ENCODE results near the gene OR10G8. TPM values are rescaled to one million over a fixed set of nuclear protein-coding genes. Genes with fewer than 3 reads are reported as not detected.

The OR10G8 gene
- total and polyA plus RNA-seq, 12 donors = not detected

GRCh38 chr11:124069429-124070401, 43.1 kb downstream of the OR10G8 start:
- H3K36me3 ChIP-seq = no peaks in the 10 kb centered on the region
- 31 to 35% methylated on average over 28 of the region's 28 CpGs for WGBS, 2 donors
- peak in 4 of 8 donors; percentile 33 to 63 (median 52) for ATAC-seq
- peak in 7 of 9 donors; percentile 25 to 53 (median 29) for TF ChIP-seq CTCF (IDR thresholded peaks at IDR 0.05)
- peak in 1 of 2 donors; percentile 24 for DNase-seq
- peaks cover 0 to 23% (median 0%) of the 10 kb centered on the region in 9 donors for H3K4me1 ChIP-seq
- H3K9me3 ChIP-seq = no peaks in the 10 kb centered on the region
- peaks cover 0 to 80% (median 42%) of the 10 kb centered on the region in 7 donors for H3K27me3 ChIP-seq
- H3K4me3 ChIP-seq = peak overlapping the region in 2 of 10 donors; percentile 9 to 30
- no peak overlapping the region for H3K27ac ChIP-seq
- intact Hi-C loops (cut with DNase I) = loop anchor here in 9 of 10 donors (2.0 to 10.0 kb wide), 6 partner anchors 115 to 525 kb away; partner anchors contain the start of gene OR10D3 (in 1 of the 9)

- TF ChIP-seq CTCF (IDR thresholded peaks at IDR 0.05) = peak; percentile 55 to 90 (median 77)
- ATAC-seq = peak in 3 of 8 donors; percentile 47 to 57 (median 50)
- WGBS, 2 donors = 3 to 9% methylated on average over 8 of the region's 8 CpGs
- Histone ChIP-seq H3K4me3 (no peak overlapping the region), H3K27me3 (peaks cover 0 to 78% (median 48%) of the 10 kb centered on the region in 7 donors), H3K4me1 (peaks cover 0 to 23% (median 3%) of the 10 kb centered on the region in 9 donors), H3K9me3 (no peaks in the 10 kb centered on the region), H3K36me3 (no peaks in the 10 kb centered on the region), H3K27ac (peak overlapping the region in 1 of 10 donors; percentile 18)
- DNase-seq = peak; percentile 59 to 60
- intact Hi-C loops (cut with DNase I) = loop anchor here in 9 of 10 donors (2.0 to 10.0 kb wide), 5 partner anchors 124 to 524 kb away; no protein-coding TSS in a partner anchor
These were observed 44.5 kb downstream of the OR10G8 start for GRCh38 chr11:124070915-124071622.

- TF ChIP-seq CTCF (IDR thresholded peaks at IDR 0.05) = peak in 1 of 9 donors; percentile 13
- no peaks in the 10 kb centered on the region for H3K36me3 ChIP-seq
These were observed 45.0 kb downstream of the OR10G8 start for GRCh38 chr11:124071623-124071948.

GRCh38 chr11:124072147-124072546, 45.5 kb downstream of the OR10G8 start:
- no peak for DNase-seq
- no peak for ATAC-seq
- peaks cover 0 to 82% (median 53%) of the 10 kb centered on the region in 7 donors for H3K27me3 ChIP-seq
- no peak for TF ChIP-seq CTCF (IDR thresholded peaks at IDR 0.05)
- peaks cover 0 to 31% (median 8%) of the 10 kb centered on the region in 9 donors for H3K4me1 ChIP-seq
- intact Hi-C loops (cut with DNase I) = loop anchor here in 9 of 10 donors (5.0 to 10.0 kb wide), 4 partner anchors 123 to 523 kb away; no protein-coding TSS in a partner anchor
- no peak overlapping the region for H3K27ac ChIP-seq
- H3K9me3 ChIP-seq = no peaks in the 10 kb centered on the region
- no peak overlapping the region for H3K4me3 ChIP-seq
- WGBS, 2 donors = 87 to 90% methylated on average over 8 of the region's 8 CpGs
- no peaks in the 10 kb centered on the region for H3K36me3 ChIP-seq

More at GRCh38 chr11:124071623-124071948, 45.0 kb downstream of the OR10G8 start:
- H3K27me3 ChIP-seq = peaks cover 0 to 78% (median 47%) of the 10 kb centered on the region in 7 donors
- ATAC-seq = no peak
- intact Hi-C loops (cut with DNase I) = loop anchor here in 9 of 10 donors (2.0 to 10.0 kb wide), 5 partner anchors 123 to 523 kb away; no protein-coding TSS in a partner anchor
- DNase-seq = no peak
- H3K4me3 ChIP-seq = no peak overlapping the region
- 63 to 74% methylated on average over 4 of the region's 4 CpGs for WGBS, 2 donors
- H3K27ac ChIP-seq = no peak overlapping the region
- peaks cover 0 to 28% (median 8%) of the 10 kb centered on the region in 9 donors for H3K4me1 ChIP-seq
- H3K9me3 ChIP-seq = no peaks in the 10 kb centered on the region

Measured in heart right ventricle (tissue), 16 donors.